A549 treated with AZD9567 at 1 μM for 4 hours (cell line): Measurements from ENCODE around the gene NR4A2. TPM values are rescaled to one million over a fixed set of nuclear protein-coding genes. Genes with fewer than 3 reads are reported as not detected.

ENCODE experiments used
- total RNA-seq: library from RNA; stranded (reverse); fragments of 200-300 nt; extraction: Qiagen RNA extraction; gene quantifications from 5 replicates; pipeline ENCODE4 v1.2.3, GENCODE V29; 2022; ENCODE audit not compliant: insufficient read depth

Gene NR4A2
- total RNA-seq, result 2.0 to 3.1 TPM (median 2.5 TPM) in 5 replicates

DNA sequence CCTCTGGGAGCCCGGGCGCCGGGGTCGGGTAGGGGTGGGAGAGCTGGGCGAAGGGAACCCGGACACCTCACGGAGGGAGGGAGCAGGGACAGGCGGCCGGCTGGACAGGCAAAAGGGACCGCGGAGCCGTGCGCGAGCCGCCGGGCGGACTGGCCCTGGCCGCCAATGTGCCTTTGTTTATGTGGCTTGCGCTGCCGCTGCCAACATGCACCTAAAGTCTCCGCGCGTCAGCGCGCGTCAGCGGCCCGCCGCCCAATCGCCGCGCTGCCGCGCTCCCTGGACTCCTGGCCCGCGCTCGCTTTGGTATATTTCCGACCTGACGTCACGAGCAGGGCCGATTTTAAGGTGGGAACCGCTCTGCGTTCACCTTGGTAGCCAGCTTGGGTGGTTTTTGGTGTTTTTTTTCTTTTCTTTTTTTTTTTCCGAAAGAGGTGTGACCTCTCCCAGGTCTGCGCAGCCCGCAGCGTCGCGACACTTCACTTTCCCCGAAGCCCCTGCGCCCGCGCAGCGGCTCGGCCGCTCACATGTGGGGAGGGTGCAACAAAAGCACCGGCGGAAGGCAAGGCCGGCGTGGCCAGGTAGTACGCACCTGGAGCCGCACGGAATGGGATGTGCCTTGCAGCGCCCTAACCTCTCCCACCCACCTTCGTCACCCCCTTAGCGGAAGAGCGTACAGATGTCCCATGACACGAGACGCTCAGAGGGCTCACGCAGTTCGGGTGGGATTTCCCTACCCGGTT is at the start of gene NR4A2:
Gene NR4A2 (minus strand): TSS at position 188 of the 740 bp plus-strand sequence. CDS start 2,535 bp downstream, outside the sequence.

Other genes starting within 250 kb of the NR4A2 start
- gene GPD2, start 103.7 kb upstream of the NR4A2 start, total RNA-seq, result 16.4 to 73.9 TPM (median 20.3 TPM) in 5 replicates